ENCODE data around the gene HSP90AB1.
A peak's percentile ranks its signal among the peaks of the same experiment; 100 is the strongest.

The HSP90AB1 gene

GRCh38 chr6:44217332-44218143, 29.4 kb upstream of the HSP90AB1 start:
- ChIA-PET POLR2A (no interaction called here), CTCF (interaction anchor here (0.6 to 11.1 kb wide), 3 partner anchors 14 to 20 kb away, joined by 5 to 148 read pairs (median 7); no protein-coding TSS in a partner anchor)
- H3K27ac ChIP-seq (ENCODE audit: extremely low read depth, low read depth, low read length) = no peak overlapping the region
- peaks cover 9% of the 10 kb centered on the region for H3K4me1 ChIP-seq (ENCODE audit: control insufficient read depth, insufficient read depth, low read length)
- no peaks in the 10 kb centered on the region for H3K36me3 ChIP-seq (ENCODE audit: control insufficient read depth in 2 of 2, insufficient read depth in 1 of 2, low read length in 2 of 2)
- TF ChIP-seq ZNF175 (tag by site-specific recombination; IDR thresholded peaks at IDR 0.05) (no peak), ZSCAN16 (tag by site-specific recombination; IDR thresholded peaks at IDR 0.05) (no peak), ZNF843 (tag by site-specific recombination; IDR thresholded peaks at IDR 0.05) (no peak), ATF2 (tag by site-specific recombination; IDR thresholded peaks at IDR 0.05; ENCODE audit: low read depth) (no peak)
- TF ChIP-seq, protein P1, sequence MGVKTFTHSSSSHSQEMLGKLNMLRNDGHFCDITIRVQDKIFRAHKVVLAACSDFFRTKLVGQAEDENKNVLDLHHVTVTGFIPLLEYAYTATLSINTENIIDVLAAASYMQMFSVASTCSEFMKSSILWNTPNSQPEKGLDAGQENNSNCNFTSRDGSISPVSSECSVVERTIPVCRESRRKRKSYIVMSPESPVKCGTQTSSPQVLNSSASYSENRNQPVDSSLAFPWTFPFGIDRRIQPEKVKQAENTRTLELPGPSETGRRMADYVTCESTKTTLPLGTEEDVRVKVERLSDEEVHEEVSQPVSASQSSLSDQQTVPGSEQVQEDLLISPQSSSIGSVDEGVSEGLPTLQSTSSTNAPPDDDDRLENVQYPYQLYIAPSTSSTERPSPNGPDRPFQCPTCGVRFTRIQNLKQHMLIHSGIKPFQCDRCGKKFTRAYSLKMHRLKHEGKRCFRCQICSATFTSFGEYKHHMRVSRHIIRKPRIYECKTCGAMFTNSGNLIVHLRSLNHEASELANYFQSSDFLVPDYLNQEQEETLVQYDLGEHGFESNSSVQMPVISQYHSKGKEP (tag by site-specific recombination; IDR thresholded peaks at IDR 0.05) = peak; percentile 22; the same call in 1 of the 2 replicates
- TF ChIP-seq, protein P2, sequence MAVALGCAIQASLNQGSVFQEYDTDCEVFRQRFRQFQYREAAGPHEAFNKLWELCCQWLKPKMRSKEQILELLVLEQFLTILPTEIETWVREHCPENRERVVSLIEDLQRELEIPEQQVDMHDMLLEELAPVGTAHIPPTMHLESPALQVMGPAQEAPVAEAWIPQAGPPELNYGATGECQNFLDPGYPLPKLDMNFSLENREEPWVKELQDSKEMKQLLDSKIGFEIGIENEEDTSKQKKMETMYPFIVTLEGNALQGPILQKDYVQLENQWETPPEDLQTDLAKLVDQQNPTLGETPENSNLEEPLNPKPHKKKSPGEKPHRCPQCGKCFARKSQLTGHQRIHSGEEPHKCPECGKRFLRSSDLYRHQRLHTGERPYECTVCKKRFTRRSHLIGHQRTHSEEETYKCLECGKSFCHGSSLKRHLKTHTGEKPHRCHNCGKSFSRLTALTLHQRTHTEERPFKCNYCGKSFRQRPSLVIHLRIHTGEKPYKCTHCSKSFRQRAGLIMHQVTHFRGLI (tag by site-specific recombination; IDR thresholded peaks at IDR 0.05) = peak; percentile 57; the same call in 1 of the 2 replicates
- H3K4me3 ChIP-seq (ENCODE audit: low read depth, low read length) = no peak overlapping the region
- H3K9me3 ChIP-seq (ENCODE audit: control insufficient read depth, insufficient read depth, low read depth, low read length) = no peaks in the 10 kb centered on the region

DNA sequence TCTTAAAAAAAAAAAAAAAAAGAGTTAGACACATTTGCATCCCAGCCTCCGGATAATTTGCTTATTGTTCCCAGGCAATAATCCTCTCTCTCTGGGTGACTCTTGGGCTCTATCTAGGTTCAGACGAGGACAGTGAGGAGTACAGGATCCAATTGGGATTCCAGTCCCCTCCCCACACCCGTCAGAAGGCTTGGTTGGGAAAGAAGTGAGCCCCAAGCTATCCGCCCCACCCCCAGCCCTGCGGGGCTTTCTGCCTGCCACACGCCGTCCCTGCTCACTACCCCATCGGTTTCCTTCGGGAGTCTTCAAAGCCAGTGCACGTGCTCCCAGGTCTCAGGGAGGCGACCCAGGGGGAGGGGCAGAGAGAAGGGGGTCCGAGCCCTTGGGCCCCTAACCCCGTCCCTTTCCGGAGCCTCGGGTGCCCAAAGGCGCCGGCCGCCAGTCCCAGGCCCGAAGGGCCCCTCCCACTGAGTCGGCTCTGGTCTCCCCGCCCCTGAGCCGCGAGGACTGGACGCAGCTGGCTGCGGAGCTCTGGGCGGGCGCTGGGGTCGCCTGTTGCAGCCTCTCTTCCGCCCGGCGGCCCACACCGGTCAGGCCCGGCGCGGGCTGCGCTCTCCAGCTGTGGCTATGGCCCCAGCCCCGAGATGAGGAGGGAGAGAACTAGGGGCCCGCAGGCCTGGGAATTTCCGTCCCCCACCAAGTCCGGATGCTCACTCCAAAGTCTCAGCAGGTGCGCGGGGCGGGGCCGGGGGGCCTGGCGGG, 27.7 kb upstream of the HSP90AB1 start:
- Histone ChIP-seq H3K4me3 (ENCODE audit: low read depth, low read length) (peak overlapping the region; percentile 48), H3K4me1 (ENCODE audit: control insufficient read depth, insufficient read depth, low read length) (peaks cover 14% of the 10 kb centered on the region), H3K27ac (ENCODE audit: extremely low read depth, low read depth, low read length) (peak overlapping the region; percentile 39; the same call in 1 of the 2 replicates), H3K36me3 (ENCODE audit: control insufficient read depth in 2 of 2, insufficient read depth in 1 of 2, low read length in 2 of 2) (no peaks in the 10 kb centered on the region), H3K9me3 (ENCODE audit: control insufficient read depth, insufficient read depth, low read depth, low read length) (no peaks in the 10 kb centered on the region)
- ChIA-PET POLR2A (interaction anchor here (0.6 to 1.4 kb wide), 7 partner anchors 18 to 1103 kb away, joined by 3 to 9 read pairs (median 4); partner anchors contain the start of genes HSP90AB1 and SLC35B2), CTCF (interaction anchor here (0.7 to 11.1 kb wide), 5 partner anchors 9 to 47 kb away, joined by 3 to 148 read pairs (median 4); no protein-coding TSS in a partner anchor)
- TF ChIP-seq TCF7L2 (IDR thresholded peaks at IDR 0.05; ENCODE audit: borderline replicate concordance, low read depth, low read length) (peak; percentile 71; the same call in 1 of the 2 replicates), ZNF544 (tag by site-specific recombination; IDR thresholded peaks at IDR 0.05) (no peak), SP2 (tag by site-specific recombination; IDR thresholded peaks at IDR 0.05) (peak; percentile 68), ZBTB48 (tag by site-specific recombination; IDR thresholded peaks at IDR 0.05) (peak; percentile 27; the same call in 1 of the 2 replicates), SCRT2 (tag by site-specific recombination; IDR thresholded peaks at IDR 0.05) (peak; percentile 95), ZBTB8A (tag by site-specific recombination; IDR thresholded peaks at IDR 0.05) (peak; percentile 81), ZIC2 (tag by site-specific recombination; IDR thresholded peaks at IDR 0.05) (0 out of 2 replicates have a peak, but pooled peaks have one; percentile 39), ZNF558 (tag by site-specific recombination; IDR thresholded peaks at IDR 0.05) (no peak), SP3 (tag by site-specific recombination; IDR thresholded peaks at IDR 0.05) (peak; percentile 47)
- TF ChIP-seq, protein P2 (tag by site-specific recombination; IDR thresholded peaks at IDR 0.05) = peak; percentile 70
- TF ChIP-seq, protein P3, sequence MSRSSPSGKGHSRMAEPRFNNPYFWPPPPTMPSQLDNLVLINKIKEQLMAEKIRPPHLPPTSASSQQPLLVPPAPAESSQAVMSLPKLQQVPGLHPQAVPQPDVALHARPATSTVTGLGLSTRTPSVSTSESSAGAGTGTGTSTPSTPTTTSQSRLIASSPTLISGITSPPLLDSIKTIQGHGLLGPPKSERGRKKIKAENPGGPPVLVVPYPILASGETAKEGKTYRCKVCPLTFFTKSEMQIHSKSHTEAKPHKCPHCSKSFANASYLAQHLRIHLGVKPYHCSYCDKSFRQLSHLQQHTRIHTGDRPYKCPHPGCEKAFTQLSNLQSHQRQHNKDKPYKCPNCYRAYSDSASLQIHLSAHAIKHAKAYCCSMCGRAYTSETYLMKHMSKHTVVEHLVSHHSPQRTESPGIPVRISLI (tag by site-specific recombination; IDR thresholded peaks at IDR 0.05) = 0 out of 2 replicates have a peak, but pooled peaks have one; percentile 28
- TF ChIP-seq, protein P4, sequence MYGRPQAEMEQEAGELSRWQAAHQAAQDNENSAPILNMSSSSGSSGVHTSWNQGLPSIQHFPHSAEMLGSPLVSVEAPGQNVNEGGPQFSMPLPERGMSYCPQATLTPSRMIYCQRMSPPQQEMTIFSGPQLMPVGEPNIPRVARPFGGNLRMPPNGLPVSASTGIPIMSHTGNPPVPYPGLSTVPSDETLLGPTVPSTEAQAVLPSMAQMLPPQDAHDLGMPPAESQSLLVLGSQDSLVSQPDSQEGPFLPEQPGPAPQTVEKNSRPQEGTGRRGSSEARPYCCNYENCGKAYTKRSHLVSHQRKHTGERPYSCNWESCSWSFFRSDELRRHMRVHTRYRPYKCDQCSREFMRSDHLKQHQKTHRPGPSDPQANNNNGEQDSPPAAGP (tag by site-specific recombination; IDR thresholded peaks at IDR 0.05) = no peak
- TF ChIP-seq, protein P5, sequence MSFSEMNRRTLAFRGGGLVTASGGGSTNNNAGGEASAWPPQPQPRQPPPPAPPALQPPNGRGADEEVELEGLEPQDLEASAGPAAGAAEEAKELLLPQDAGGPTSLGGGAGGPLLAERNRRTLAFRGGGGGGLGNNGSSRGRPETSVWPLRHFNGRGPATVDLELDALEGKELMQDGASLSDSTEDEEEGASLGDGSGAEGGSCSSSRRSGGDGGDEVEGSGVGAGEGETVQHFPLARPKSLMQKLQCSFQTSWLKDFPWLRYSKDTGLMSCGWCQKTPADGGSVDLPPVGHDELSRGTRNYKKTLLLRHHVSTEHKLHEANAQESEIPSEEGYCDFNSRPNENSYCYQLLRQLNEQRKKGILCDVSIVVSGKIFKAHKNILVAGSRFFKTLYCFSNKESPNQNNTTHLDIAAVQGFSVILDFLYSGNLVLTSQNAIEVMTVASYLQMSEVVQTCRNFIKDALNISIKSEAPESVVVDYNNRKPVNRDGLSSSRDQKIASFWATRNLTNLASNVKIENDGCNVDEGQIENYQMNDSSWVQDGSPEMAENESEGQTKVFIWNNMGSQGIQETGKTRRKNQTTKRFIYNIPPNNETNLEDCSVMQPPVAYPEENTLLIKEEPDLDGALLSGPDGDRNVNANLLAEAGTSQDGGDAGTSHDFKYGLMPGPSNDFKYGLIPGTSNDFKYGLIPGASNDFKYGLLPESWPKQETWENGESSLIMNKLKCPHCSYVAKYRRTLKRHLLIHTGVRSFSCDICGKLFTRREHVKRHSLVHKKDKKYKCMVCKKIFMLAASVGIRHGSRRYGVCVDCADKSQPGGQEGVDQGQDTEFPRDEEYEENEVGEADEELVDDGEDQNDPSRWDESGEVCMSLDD (tag by site-specific recombination; IDR thresholded peaks at IDR 0.05) = no peak
